ENCODE measurements around the gene CD48.
"Not testable (repeated sequence)": the region's sequence is repeated elsewhere in the genome, so short reads cannot be mapped to it uniquely, and the experiment has no call there.

Gene CD48

GRCh38 chr1:160705742-160706141, 5.9 kb downstream of the CD48 start:
- Histone ChIP-seq H3K27ac (ENCODE audit: low read depth, low read length) (no peak overlapping the region), H3K27me3 (ENCODE audit: insufficient read depth, low read length) (peaks cover 58% of the 10 kb centered on the region), H3K79me2 (ENCODE audit: control insufficient read depth, insufficient read depth, low read length, unreplicated experiment) (no peaks in the 10 kb centered on the region), H3K36me3 (ENCODE audit: insufficient read depth, low read length) (no peaks in the 10 kb centered on the region), H3K4me1 (ENCODE audit: control insufficient read depth, insufficient read depth, low read length, unreplicated experiment) (no peaks in the 10 kb centered on the region), H3K4me3 (ENCODE audit: low read depth, low read length) (no peak overlapping the region), H2AFZ (ENCODE audit: low read length, unreplicated experiment) (no peak overlapping the region)

GRCh38 chr1:160705212-160705621, 6.4 kb downstream of the CD48 start:
- peaks cover 54% of the 10 kb centered on the region for H3K27me3 ChIP-seq (ENCODE audit: insufficient read depth, low read length)
- H3K4me1 ChIP-seq (ENCODE audit: control insufficient read depth, insufficient read depth, low read length, unreplicated experiment); H3K4me3 ChIP-seq (ENCODE audit: low read depth, low read length): not testable (repeated sequence)

GRCh38 chr1:160704250-160704649, 7.4 kb downstream of the CD48 start:
- Histone ChIP-seq H3K27ac (ENCODE audit: low read depth, low read length) (no peak overlapping the region), H3K79me2 (ENCODE audit: control insufficient read depth, insufficient read depth, low read length, unreplicated experiment) (no peaks in the 10 kb centered on the region), H3K36me3 (ENCODE audit: insufficient read depth, low read length) (no peaks in the 10 kb centered on the region), H3K27me3 (ENCODE audit: insufficient read depth, low read length) (peaks cover 49% of the 10 kb centered on the region), H3K4me3 (ENCODE audit: low read depth, low read length) (no peak overlapping the region), H3K4me1 (ENCODE audit: control insufficient read depth, insufficient read depth, low read length, unreplicated experiment) (no peaks in the 10 kb centered on the region), H2AFZ (ENCODE audit: low read length, unreplicated experiment) (no peak overlapping the region)

More at GRCh38 chr1:160705212-160705621, 6.4 kb downstream of the CD48 start:
- not testable (repeated sequence) for H2AFZ ChIP-seq (ENCODE audit: low read length, unreplicated experiment); H3K79me2 ChIP-seq (ENCODE audit: control insufficient read depth, insufficient read depth, low read length, unreplicated experiment); H3K36me3 ChIP-seq (ENCODE audit: insufficient read depth, low read length); H3K27ac ChIP-seq (ENCODE audit: low read depth, low read length)

DNA sequence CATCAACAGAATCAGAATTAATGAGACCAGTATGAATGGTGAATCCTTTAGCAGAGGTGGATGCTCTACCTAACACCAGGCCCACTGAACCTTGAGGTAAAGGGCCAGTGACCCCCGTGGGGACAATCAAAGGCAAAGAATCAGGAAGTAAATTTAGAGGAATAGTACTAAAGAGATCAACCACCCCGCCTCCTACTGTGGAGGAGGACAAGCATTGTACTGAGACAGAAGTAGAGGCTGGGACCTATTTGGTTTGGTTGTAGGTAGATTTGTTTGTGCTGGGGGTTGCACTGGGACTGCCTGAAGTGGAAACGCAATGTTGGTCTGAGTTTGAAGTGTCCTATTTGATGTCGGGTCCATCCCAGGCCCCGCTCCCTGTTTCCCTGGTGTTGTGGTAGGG, 9.5 kb downstream of the CD48 start:
- no peaks in the 10 kb centered on the region for H3K36me3 ChIP-seq (ENCODE audit: insufficient read depth, low read length)
- H3K4me1 ChIP-seq (ENCODE audit: control insufficient read depth, insufficient read depth, low read length, unreplicated experiment), result no peaks in the 10 kb centered on the region
- H3K4me3 ChIP-seq (ENCODE audit: low read depth, low read length), result no peak overlapping the region
- H3K79me2 ChIP-seq (ENCODE audit: control insufficient read depth, insufficient read depth, low read length, unreplicated experiment), result no peaks in the 10 kb centered on the region
- no peak overlapping the region for H2AFZ ChIP-seq (ENCODE audit: low read length, unreplicated experiment)
- peaks cover 42% of the 10 kb centered on the region for H3K27me3 ChIP-seq (ENCODE audit: insufficient read depth, low read length)
- H3K27ac ChIP-seq (ENCODE audit: low read depth, low read length), result no peak overlapping the region

- not testable (repeated sequence) for H3K4me1 ChIP-seq (ENCODE audit: control insufficient read depth, insufficient read depth, low read length, unreplicated experiment); H3K27me3 ChIP-seq (ENCODE audit: insufficient read depth, low read length); H3K27ac ChIP-seq (ENCODE audit: low read depth, low read length); H3K79me2 ChIP-seq (ENCODE audit: control insufficient read depth, insufficient read depth, low read length, unreplicated experiment); H2AFZ ChIP-seq (ENCODE audit: low read length, unreplicated experiment); H3K4me3 ChIP-seq (ENCODE audit: low read depth, low read length); H3K36me3 ChIP-seq (ENCODE audit: insufficient read depth, low read length)
These were observed 19.2 kb downstream of the CD48 start for GRCh38 chr1:160692390-160692789.

GRCh38 chr1:160685266-160685665, 26.4 kb downstream of the CD48 start:
- no peaks in the 10 kb centered on the region for H3K36me3 ChIP-seq (ENCODE audit: insufficient read depth, low read length)
- no peak overlapping the region for H3K27ac ChIP-seq (ENCODE audit: low read depth, low read length)
- H3K4me3 ChIP-seq (ENCODE audit: low read depth, low read length), result no peak overlapping the region
- peaks cover 16% of the 10 kb centered on the region for H3K27me3 ChIP-seq (ENCODE audit: insufficient read depth, low read length)
- H2AFZ ChIP-seq (ENCODE audit: low read length, unreplicated experiment), result no peak overlapping the region
- H3K4me1 ChIP-seq (ENCODE audit: control insufficient read depth, insufficient read depth, low read length, unreplicated experiment), result no peaks in the 10 kb centered on the region
- no peaks in the 10 kb centered on the region for H3K79me2 ChIP-seq (ENCODE audit: control insufficient read depth, insufficient read depth, low read length, unreplicated experiment)

DNA sequence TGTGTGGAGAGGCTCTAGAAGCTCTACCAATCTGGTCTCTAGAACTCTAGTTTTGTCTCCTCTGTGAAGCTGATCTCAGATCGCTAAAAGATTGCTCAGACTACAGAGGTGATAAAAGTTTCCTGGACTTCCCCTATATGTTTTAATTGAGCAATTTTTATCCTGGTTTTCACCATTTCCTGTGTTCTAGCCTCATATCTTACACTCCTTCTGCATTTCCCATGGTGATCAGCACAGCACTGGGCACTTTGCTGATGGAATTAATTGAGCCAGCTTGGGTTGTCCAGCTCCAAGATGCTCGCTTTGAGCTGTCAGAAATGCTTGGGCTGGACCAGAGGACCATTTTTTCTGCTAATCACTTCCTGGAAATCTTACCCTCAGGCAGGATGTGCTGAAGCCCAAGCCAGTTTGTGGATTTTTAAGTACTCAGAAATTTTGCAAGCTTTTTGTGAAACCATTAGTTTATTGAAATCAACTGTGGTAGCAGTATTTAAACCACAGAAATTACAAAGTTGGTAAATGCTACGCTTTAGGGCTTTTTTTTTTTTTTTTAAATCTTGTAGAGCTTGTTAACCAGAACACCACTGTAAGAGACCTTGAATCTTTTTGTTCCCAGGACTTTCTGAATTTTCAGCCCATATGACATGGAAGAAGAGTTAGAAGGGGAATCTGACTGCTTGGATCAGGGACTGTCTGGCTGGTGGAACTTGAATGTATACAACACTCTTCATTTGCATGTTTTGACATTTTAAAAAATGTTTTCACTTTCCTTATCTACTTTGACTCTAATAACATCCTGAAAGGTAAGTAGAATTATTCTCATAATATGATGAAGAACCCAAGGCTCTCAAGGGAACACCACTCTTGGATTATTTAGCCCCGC, 28.4 kb downstream of the CD48 start:
- H3K4me3 ChIP-seq (ENCODE audit: low read depth, low read length), result no peak overlapping the region
- H2AFZ ChIP-seq (ENCODE audit: low read length, unreplicated experiment), result no peak overlapping the region
- no peak overlapping the region for H3K27ac ChIP-seq (ENCODE audit: low read depth, low read length)
- no peaks in the 10 kb centered on the region for H3K4me1 ChIP-seq (ENCODE audit: control insufficient read depth, insufficient read depth, low read length, unreplicated experiment)
- peaks cover 34% of the 10 kb centered on the region for H3K27me3 ChIP-seq (ENCODE audit: insufficient read depth, low read length)
- no peaks in the 10 kb centered on the region for H3K36me3 ChIP-seq (ENCODE audit: insufficient read depth, low read length)
- no peaks in the 10 kb centered on the region for H3K79me2 ChIP-seq (ENCODE audit: control insufficient read depth, insufficient read depth, low read length, unreplicated experiment)

DNA sequence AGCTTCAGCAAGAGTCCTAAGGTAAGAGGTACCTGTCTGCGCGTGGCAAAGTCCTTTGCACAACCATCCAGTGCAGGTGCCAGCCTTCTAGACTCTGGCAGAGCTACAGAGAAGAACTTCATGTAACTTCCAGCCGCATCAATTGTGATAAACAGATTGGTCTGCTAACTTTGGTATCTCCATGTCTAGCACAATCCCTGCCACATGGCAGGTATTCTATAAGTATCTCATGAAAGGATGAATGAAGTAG, 29.8 kb downstream of the CD48 start:
- Histone ChIP-seq H2AFZ (ENCODE audit: low read length, unreplicated experiment) (no peak overlapping the region), H3K27ac (ENCODE audit: low read depth, low read length) (no peak overlapping the region), H3K27me3 (ENCODE audit: insufficient read depth, low read length) (peaks cover 47% of the 10 kb centered on the region), H3K36me3 (ENCODE audit: insufficient read depth, low read length) (no peaks in the 10 kb centered on the region), H3K79me2 (ENCODE audit: control insufficient read depth, insufficient read depth, low read length, unreplicated experiment) (no peaks in the 10 kb centered on the region), H3K4me3 (ENCODE audit: low read depth, low read length) (no peak overlapping the region), H3K4me1 (ENCODE audit: control insufficient read depth, insufficient read depth, low read length, unreplicated experiment) (no peaks in the 10 kb centered on the region)

GRCh38 chr1:160681066-160681890, 30.3 kb downstream of the CD48 start:
- Histone ChIP-seq H3K27me3 (ENCODE audit: insufficient read depth, low read length) (peaks cover 47% of the 10 kb centered on the region), H3K36me3 (ENCODE audit: insufficient read depth, low read length) (no peaks in the 10 kb centered on the region), H2AFZ (ENCODE audit: low read length, unreplicated experiment) (no peak overlapping the region), H3K27ac (ENCODE audit: low read depth, low read length) (no peak overlapping the region), H3K79me2 (ENCODE audit: control insufficient read depth, insufficient read depth, low read length, unreplicated experiment) (no peaks in the 10 kb centered on the region), H3K4me3 (ENCODE audit: low read depth, low read length) (no peak overlapping the region), H3K4me1 (ENCODE audit: control insufficient read depth, insufficient read depth, low read length, unreplicated experiment) (no peaks in the 10 kb centered on the region)

DNA sequence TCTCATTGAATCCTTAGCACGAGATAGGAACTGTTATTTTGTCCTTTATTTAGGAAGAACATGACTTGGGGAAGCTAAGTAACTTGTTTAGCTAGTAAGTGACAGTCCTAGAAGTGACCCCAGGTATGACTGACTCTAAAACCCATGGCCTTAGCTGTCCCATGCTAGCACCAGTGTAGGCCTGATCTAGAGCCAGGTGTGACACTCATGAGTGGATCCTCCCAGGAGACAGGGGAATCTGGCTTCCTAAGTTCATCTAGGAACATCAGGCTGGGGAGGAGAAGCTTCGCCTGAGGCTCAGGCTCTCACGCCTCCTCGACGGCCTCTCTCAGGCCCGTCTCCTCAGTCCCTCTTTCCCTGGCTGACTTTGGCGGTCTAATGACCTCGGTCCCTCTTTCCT, 31.2 kb downstream of the CD48 start:
- H3K36me3 ChIP-seq (ENCODE audit: insufficient read depth, low read length), result no peaks in the 10 kb centered on the region
- H3K27ac ChIP-seq (ENCODE audit: low read depth, low read length), result no peak overlapping the region
- no peak overlapping the region for H3K4me3 ChIP-seq (ENCODE audit: low read depth, low read length)
- H3K4me1 ChIP-seq (ENCODE audit: control insufficient read depth, insufficient read depth, low read length, unreplicated experiment), result no peaks in the 10 kb centered on the region
- H2AFZ ChIP-seq (ENCODE audit: low read length, unreplicated experiment), result no peak overlapping the region
- H3K79me2 ChIP-seq (ENCODE audit: control insufficient read depth, insufficient read depth, low read length, unreplicated experiment), result no peaks in the 10 kb centered on the region
- peaks cover 47% of the 10 kb centered on the region for H3K27me3 ChIP-seq (ENCODE audit: insufficient read depth, low read length)

DNA sequence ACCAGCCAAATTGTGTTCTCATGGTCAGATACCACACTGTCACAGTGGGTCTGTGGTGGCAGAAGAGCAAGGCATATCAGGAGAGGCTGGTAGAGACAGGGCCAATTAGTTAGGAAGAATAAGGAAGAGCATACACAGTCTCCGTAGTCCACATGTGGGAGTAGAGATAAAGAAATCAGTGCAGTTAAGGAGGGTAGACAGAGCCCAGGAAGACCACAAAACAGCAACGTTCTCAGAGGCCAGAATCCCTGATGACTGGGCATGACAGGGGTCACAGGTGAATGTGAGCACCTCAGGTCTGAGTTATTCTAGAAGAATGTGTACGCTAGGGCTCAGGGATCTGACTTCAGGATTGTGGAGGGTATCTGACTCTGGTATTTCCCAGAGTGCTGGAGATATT, 31.7 kb downstream of the CD48 start:
- Histone ChIP-seq H3K27ac (ENCODE audit: low read depth, low read length) (no peak overlapping the region), H2AFZ (ENCODE audit: low read length, unreplicated experiment) (no peak overlapping the region), H3K4me1 (ENCODE audit: control insufficient read depth, insufficient read depth, low read length, unreplicated experiment) (no peaks in the 10 kb centered on the region), H3K36me3 (ENCODE audit: insufficient read depth, low read length) (no peaks in the 10 kb centered on the region), H3K4me3 (ENCODE audit: low read depth, low read length) (no peak overlapping the region), H3K27me3 (ENCODE audit: insufficient read depth, low read length) (peaks cover 42% of the 10 kb centered on the region), H3K79me2 (ENCODE audit: control insufficient read depth, insufficient read depth, low read length, unreplicated experiment) (no peaks in the 10 kb centered on the region)

Measured in ACC112 (cell line).